Fibroblast of skin of scalp (primary cell): ENCODE results near the gene FAM83G.
A peak's percentile ranks its signal among the peaks of the same experiment; 100 is the strongest.

Experiments
- DNase-seq: peaks from one replicate; pipeline ENCODE4 v3.0.0-alpha.2; 2013

The FAM83G gene

DNA sequence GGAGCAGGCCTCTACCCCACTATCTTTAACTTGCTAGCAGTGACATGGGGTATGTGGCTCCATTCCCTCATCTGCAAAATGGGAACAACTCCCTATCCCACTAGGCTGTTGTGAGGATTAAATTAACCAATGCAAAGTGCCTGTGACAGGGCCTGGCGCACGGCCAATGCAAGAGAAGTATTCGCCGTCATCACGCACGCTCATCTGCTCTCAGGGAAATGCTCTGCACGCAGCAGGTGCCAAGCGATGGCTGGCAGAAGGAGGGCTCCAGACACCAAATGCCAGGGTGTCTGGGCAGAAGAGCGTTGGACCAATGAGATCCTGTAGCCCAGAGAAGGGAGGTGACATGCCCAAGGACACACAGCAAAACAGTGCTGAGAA is 17.3 kb downstream of the FAM83G start:
- DNase-seq: no peak

DNA sequence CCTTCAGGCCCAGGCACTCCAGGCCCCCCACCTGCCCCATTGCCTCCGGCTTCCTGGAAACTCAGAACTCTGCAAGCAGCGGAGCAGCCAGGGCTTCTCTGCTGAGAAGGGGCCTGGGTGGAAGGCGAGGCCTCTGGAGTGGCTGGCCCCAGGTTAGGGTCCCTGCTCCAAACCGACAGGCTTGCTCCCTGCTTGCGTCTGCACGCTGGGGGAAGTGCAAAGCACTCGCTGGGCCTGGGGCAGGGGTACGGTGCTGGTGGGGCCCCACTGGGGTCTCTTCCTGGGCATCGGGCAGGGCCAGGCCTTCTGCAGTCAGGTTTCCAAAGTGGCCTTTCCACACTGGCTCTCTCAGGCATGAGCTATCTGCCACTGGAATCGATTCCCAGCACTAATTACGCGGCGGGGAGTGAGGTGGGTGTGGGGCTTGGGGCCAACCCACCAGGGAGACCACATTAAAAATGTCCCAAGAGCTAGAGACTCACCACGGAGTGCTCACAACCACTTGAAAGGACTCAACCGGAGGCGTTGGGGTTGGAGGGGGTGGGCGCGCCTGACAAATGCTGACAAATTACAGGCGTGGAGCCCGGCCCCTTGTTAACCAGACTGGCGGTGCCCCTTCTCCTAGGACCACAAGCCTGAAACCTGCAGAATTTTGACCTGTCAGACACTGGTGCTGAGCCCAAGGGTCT is 17.9 kb downstream of the FAM83G start:
- DNase-seq: no peak

DNA sequence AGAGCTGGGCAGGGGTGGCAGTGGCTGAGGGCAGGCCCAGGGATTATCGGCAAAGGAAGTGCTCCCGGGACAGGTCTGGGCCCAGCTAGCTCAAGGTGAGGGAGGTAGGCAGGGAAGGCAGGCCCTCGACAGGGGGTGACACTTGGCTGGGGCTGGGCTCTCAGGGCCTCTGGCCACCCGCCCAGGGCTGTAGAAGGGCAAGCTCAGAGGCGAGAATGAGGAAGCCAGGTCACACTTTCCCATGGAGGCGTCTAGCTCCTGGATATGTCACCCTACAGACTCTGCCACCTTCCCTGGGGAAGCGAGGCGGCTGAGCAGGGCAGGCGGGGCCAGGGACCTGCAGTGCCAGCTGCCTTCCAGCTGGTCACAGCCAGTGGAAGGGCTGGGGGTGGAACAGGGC is 19.1 kb downstream of the FAM83G start:
- no peak for DNase-seq

DNA sequence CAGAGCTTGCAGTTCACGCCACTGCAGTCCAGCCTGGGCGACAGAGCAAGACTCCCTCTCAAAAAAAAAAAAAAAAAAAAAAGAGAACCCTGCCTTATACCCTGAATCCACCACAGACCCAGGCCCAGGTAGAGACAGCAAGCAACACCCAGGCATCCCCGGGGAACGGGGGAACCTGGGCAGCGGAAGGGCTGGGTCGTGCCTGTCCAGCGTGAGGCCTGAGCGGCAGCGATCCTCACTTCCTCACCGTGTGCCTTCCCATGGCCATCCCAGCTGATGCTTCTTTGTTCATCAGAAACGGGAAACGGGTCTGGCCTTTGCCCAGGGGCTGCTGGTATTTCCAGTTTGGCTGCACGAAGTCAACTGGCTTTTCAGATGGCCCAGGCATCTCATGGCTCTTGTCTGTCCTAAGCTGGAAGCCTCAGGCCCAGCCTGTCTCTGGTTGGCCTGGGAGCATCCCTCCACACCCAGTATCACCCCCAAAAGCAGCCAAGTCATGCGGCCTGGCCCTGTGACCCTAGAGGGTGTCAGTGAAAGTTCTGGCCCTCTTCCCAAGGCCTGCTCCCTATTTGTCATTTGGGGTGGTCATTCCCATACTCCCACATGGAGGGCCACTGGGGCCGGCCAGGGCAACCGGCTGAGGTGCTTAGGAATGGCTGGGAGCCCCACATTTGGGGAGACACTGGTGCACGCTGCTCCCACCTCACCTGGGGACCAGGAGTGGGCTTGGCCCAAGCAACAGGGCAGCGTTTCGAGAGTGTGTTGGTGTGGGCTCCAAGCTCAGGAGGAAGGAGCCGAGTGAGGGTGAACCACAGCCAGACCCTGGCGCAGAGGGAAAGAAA is 20.1 kb downstream of the FAM83G start:
- no peak for DNase-seq

DNA sequence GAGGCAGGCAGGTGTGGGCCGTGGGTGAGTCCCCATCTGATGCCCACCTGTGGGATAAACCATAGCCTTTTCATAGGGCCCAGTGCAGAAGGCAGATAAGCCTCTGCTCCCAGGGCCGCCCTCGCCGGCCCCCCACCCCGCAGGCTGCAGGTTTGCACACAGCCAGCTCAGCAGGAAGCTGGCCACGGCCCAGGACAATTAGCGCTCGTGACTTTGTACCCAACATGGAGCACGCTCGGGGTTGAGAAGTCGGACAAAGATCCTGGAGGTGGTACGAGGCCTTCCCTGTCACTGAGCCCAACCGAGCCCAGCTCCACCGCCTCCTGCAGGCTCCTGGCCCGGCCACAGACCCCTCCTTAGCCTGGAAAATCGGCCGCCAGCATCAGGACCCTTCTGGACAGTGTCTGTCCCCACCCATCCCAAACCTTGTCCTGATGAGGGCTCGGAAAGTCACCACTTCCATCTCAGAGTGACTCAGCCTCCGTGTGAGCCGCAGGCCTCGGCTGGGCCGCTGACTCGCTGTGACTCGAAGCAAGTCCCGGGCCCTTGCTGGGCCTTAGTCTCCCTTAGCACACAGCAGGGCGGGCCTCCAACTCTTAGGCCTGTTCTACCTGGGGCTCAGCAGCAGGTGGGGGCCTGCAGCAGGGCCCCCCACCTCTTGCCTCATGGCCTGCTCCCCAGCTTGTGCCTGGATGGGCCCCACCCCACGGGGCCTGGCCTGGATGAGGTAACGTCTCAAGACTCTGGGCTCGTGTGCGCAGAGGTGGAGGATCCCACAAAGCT is 22.7 kb downstream of the FAM83G start:
- DNase-seq: peak; percentile 75

DNA sequence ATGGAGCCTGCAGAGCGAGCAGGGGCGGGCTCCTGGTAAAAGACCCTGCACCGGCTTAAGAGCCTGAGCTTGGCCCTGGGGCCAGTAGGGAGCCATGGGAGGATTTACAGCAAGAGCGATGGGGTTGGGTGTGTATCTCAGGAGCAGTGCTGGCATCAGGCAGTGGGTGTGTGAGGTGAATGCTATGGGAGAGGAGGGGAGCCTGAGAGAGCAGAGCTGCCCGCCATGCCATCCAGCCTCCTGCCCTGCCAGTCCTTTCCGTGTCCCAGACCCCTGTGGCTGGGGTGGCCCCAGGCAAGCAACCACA is 23.3 kb downstream of the FAM83G start:
- DNase-seq: no peak

DNA sequence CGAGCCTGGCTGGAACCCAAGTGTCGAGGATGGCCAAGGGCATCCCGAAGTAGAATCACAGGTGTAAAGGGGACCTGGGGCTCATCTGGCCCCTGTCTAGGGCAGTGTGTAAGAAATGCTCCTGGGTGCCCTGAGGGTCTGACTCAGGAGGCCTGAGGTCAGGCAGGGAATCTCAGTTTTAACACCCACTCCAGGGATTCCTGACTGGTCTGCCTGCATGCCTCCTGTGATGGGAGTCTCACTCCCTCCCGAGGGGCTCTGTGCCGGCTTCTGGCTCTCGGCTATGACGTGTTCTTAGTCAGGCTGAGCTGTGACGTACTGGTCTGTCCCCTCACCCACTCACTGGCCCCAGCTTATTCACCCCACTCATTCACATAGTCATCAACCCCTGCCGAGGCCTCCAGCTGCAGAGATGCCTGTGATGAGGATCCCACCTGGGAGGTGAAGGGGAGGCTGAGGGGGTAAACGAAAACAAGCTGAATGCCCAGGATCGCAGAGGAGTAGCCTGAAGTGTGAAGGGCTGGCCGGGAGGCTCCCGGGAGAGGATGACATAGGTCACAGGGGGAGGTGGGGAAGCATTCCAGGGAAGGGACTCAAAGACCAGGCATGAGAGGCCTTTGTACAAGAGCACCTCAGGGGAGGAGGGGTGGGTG is 23.8 kb downstream of the FAM83G start:
- DNase-seq: peak; percentile 47

DNA sequence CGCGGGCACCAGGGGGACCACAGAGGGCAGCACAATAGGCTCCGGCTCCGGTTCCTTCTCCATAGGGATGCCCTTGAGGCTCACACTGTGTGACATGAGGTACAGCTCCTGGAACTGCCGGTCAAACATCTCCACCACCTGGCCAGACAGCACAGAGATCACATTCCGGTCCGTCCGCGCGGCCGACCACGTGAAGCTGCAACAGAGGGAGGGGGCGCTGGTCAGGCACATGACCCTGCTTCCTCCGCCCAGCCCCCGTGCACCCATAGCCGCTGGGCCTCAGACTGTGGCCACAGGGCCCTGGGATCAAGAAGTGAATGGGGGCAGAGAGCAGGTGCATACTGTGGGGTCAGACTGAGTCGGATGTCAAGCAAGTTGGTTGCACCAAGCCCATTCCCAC is 25.9 kb downstream of the FAM83G start:
- no peak for DNase-seq

DNA sequence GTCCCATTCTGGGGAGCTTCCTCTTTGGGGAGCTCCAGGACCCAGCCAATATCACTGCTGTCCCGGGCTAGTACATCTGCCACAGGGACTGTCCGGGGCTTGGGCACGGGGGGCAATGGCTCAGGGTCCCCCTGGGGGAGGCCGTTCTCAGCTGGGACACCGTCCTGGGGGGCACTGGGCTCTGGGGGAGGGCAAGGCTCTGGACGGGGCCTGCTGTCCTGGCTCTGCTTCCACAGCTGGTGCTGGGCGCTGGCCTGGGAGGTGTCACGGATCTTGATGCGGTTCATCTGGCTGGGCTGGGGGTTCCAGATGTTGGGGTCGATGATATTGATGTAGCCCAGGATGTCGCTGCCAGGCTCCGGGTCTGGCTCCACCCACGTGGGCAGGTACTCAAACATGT is 26.5 kb downstream of the FAM83G start:
- no peak for DNase-seq

DNA sequence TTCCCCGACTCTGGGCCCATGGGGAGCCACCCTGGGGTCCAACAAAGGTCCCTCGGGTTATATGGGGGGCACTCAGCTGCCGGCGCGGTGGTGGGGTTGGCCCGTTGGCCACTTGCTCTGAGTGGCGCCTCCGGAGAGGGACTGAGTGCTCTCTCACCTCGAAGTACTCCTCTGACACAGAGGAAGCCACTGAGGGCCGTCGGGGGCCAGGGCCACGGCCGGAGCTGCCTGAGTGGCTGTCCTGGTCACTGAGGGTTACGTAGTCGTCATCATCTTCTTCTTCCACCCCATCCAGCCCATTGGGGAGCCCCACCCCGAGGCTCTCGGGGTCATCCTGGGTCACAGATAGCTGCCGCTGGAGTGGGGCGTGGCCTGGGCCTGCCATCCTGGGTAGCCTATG is 26.9 kb downstream of the FAM83G start:
- no peak for DNase-seq

DNA sequence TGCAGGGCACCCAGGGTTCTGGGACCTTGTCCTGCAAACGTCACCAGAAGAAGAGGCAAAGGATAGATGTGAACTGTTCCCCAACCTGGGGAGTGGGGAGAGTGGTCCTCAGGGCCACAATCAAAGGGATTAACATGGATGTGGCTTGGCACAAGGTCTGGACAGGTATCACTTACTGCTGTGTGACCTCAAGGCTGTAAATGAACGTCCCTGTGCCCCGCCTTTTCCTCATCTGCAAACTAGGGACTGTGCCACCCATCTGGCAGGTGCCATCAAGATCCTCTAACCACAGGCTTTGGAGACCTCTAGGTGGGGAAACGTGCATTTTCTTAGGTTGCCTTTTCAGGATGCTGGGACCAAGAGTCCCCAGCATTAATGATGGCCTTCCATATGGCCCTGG is 27.5 kb downstream of the FAM83G start:
- no peak for DNase-seq

DNA sequence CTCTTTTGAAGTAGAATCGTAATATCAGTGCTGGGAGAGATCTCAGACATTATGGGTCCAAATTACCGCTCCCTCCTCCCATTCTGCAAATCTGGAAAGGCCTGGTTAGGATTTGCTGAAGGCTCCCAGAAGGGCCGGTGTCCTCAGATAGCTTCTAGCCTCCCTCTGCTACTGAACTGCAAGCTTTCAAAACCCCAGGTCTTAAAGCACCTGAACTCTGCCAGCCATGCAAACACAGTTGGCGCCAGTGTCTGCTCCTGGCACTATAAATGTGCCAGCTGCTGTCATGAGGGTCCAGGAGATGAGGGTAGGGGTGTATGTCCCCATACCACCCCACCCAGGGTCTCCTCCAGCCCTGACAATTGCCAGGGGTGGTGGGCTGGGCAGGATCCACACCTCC is 28.4 kb downstream of the FAM83G start:
- no peak for DNase-seq

DNA sequence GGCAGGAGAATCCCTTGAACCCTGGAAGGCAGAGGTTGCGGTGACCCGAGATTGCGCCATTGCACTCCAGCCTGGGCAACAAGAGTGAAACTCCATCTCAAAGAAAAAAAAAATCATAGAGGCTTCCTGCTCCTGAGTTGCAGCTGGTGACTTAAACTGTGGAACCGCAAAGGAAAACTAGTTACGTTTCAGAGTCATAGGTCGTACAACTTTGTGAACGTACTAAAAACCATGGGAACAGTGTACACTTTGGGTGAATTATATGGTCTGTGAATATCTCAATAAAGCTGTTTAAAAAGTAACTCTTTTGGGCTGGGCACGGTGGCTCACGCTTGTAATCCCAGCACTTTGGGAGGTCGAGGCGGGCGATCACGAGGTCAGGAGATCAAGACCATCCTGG is 29.0 kb downstream of the FAM83G start:
- DNase-seq: no peak

DNA sequence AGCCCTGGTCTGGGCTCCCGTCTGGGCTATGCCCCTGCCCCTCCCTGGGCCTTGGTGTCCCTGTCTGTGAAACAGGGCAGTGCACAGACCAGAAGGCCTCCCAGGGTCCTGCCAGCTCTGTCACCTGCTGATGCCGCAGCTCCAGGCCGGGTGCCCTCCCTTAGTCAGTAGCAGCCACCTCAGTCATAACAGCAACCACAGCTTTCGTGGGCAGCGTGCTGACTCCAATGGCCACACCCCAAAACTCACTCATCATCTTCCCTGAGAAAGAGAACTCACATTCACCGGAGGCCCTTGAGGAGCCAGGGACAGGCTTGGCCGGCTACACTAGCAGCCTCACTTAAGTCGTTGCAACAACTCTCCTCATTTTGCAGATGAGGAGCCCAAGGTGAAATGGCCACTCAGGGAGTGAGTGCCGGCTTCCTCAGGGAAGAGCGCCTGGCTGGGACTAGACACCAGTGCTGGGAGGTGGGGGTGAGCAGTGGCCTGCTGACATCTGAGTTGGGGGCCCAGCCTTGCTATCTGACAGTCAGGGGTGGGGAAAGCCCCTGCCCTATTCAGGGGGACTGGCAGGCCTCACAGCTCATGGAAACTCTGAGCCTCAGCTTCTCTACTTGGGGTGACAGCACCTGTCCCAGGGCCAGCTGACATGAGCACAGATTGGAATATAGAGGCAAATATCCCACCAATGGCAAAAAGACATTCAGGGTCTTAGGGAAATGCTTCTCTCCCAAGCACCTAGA is 30.0 kb downstream of the FAM83G start:
- DNase-seq: no peak

DNA sequence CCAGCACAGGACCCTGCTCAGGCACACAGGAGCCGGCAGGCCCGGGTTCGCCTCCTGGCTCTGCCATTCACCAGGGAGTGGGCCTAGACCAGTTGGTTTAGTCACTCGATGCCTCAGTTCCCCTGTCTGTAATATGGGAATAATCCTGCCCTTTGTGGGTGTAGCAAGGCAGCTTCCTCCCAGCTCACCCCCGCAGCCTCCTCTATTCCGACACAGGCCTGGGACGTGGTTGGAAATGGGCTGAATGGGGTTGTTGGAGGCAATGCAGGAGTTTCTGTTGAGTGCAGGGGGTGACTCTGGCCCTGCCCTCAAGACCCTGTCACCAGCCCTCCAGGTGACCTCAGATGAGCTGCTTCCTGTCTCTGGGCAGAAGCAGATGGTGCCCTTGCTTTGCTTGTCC is 32.8 kb downstream of the FAM83G start:
- DNase-seq: no peak

DNA sequence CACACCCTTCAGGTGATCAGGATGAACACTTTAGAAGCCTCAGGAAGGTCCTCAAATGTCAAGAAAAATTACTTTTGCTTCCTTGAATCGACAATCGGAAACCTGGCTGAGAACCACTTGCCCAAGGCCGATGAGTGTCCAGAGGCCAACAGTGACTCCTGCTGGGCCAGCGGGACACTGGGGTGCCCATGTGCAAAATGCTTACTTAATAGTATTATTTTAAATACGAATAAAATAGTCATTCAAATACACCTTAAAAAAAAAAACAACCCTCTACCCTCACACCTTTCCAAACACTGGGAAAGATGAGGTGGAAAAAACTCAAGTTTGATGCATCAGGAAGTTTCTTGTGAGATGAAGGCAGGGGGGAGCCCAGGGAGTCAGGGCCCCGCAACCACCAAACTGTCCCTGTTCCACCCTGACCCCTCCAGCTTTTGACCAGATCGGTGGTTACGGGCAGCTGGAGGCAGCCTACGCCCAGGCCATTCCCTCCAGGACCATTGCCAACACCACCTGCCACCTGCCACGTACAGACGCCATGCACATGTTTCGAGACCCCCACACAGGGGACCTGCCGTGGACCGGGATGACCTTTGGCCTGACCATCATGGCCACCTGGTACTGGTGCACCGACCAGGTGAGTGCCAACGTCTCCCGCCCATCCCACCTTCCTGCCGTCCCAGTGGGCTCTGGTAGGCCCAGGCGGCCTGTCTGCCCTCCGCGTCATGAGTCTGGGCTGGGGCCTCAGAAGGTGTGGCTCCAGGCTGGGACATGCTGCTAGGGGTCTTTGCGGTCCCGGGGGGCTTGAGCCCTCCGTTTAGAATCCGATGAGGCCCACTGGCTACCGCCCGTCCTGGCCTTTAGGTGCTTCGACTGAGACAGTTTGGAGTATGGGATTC is 33.7 kb downstream of the FAM83G start:
- no peak for DNase-seq

DNA sequence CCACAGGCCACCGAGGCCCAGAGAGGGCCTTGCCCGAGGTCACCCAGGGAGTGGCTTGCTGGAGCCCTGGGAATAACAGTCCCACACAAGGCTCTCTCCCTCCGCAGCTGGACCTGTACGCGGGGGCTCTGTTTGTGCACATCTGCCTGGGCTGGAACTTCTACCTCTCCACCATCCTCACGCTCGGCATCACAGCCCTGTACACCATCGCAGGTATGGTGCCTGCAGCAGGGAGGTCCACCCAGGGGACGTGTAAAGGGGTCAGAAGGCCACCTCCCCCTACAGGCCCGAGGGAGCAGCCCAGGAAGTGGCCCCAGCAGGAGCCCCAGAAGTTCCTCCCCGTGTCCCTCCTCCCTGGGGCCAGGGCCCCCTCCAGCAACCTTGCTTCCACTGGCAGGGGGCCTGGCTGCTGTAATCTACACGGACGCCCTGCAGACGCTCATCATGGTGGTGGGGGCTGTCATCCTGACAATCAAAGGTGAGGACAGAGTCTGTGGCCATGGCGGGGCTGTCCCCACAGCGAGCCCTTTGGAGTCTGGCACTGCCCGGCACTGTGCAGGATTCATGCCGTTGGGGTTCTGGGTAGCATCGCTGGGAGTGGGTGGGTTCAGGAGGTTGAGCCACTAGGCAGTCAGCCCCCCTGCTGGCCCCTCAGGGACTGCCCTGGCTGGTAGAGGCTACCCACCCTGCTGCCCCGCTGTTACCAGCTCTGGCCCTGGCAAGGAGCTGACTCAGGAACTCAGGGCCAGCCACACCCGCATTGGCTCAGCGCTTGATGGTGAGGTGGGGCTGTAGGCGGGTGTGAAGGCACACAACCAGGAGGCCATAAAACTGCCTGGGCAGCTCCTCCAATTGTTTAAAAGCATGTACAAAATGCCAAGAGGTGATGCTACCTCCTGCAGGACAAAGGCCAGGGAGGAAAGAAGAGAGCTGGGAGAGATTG is 35.3 kb downstream of the FAM83G start:
- DNase-seq: no peak

DNA sequence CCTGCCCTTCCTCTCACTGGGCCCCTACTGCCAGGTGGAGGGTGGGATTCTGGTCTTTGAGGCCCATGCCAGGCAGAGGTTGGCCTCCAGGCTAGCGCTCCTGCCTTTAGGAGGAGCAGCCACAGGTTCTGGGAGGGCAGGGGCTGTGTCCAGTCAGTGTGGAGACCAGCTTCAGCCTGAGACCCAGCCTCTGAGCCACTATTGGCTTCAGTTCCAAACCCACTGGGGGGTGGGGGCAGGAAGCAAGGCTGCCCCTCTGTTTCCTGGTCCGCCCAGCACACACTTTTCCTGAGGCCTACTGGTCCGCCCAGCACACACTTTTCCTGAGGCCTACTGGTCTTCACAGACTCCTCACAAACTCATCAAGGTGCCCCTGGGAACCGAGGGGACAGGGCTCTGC is 36.2 kb downstream of the FAM83G start:
- no peak for DNase-seq

DNA sequence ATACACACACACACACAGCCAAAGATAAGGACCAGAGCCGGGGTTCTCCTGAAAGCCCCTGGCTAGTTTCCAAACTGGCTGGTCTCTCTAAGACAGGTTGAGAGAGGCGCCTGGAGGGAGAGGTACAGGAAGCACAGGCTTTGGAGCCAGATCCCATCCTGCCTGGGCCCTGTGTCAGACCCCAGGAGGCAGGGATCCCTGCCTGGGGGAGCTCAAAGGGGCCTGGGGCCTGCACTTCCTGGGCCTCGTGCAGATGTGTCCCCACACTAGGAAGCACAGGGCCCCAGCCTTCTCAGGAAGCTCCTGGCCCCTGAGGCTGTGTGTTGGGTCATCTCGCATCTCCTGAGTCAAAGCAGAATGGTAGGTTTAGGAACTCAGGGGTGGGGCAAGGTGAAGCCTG is 36.6 kb downstream of the FAM83G start:
- no peak for DNase-seq
